Measurements from ENCODE around the gene TSPYL6. TPM values are rescaled to one million over a fixed set of nuclear protein-coding genes. Genes with fewer than 3 reads are reported as not detected.

TSPYL6 gene
- total RNA-seq, 1 donor from 2014 or later = not detected

GRCh38 chr2:54289917-54290316, 33.9 kb upstream of the TSPYL6 start:
- H3K27me3 Mint-ChIP-seq (ENCODE audit: low read depth) = peaks cover 28% of the 10 kb centered on the region
- no peak overlapping the region for H3K27ac Mint-ChIP-seq
- H3K36me3 Mint-ChIP-seq = no peaks in the 10 kb centered on the region
- H3K9me3 Mint-ChIP-seq = peaks cover 7% of the 10 kb centered on the region
- no peak for DNase-seq (ENCODE audit: low spot score in 2 of 2, unreplicated experiment in 2 of 2)
- no peak overlapping the region for H3K4me3 Mint-ChIP-seq
- H3K4me1 Mint-ChIP-seq = peaks cover 1% of the 10 kb centered on the region
- no peak for TF ChIP-seq CTCF (IDR thresholded peaks at IDR 0.05; ENCODE audit: unreplicated experiment)

- Mint-ChIP-seq H3K36me3 (no peaks in the 10 kb centered on the region), H3K4me1 (peaks cover 1% of the 10 kb centered on the region), H3K4me3 (no peak overlapping the region), H3K27me3 (ENCODE audit: low read depth) (peaks cover 28% of the 10 kb centered on the region), H3K9me3 (peaks cover 7% of the 10 kb centered on the region), H3K27ac (no peak overlapping the region)
- DNase-seq (ENCODE audit: low spot score in 2 of 2, unreplicated experiment in 2 of 2) = no peak
- TF ChIP-seq CTCF (IDR thresholded peaks at IDR 0.05; ENCODE audit: unreplicated experiment) = no peak
These were observed 31.5 kb upstream of the TSPYL6 start for GRCh38 chr2:54287532-54287931.

GRCh38 chr2:54285451-54285850, 29.4 kb upstream of the TSPYL6 start:
- Mint-ChIP-seq H3K27me3 (ENCODE audit: low read depth) (peaks cover 15% of the 10 kb centered on the region), H3K4me1 (peaks cover 1% of the 10 kb centered on the region), H3K36me3 (no peaks in the 10 kb centered on the region), H3K4me3 (no peak overlapping the region), H3K27ac (no peak overlapping the region), H3K9me3 (peaks cover 7% of the 10 kb centered on the region)
- no peak for DNase-seq (ENCODE audit: low spot score in 2 of 2, unreplicated experiment in 2 of 2)
- TF ChIP-seq CTCF (IDR thresholded peaks at IDR 0.05; ENCODE audit: unreplicated experiment) = no peak

GRCh38 chr2:54284826-54285225, 28.8 kb upstream of the TSPYL6 start:
- Mint-ChIP-seq H3K27ac (no peak overlapping the region), H3K36me3 (no peaks in the 10 kb centered on the region), H3K4me1 (no peaks in the 10 kb centered on the region), H3K9me3 (peaks cover 7% of the 10 kb centered on the region), H3K4me3 (no peak overlapping the region), H3K27me3 (ENCODE audit: low read depth) (peaks cover 12% of the 10 kb centered on the region)
- DNase-seq (ENCODE audit: low spot score in 2 of 2, unreplicated experiment in 2 of 2) = no peak
- no peak for TF ChIP-seq CTCF (IDR thresholded peaks at IDR 0.05; ENCODE audit: unreplicated experiment)

GRCh38 chr2:54279385-54279784, 23.4 kb upstream of the TSPYL6 start:
- Mint-ChIP-seq H3K27me3 (ENCODE audit: low read depth) (peaks cover 4% of the 10 kb centered on the region), H3K4me3 (no peak overlapping the region), H3K4me1 (no peaks in the 10 kb centered on the region), H3K9me3 (no peaks in the 10 kb centered on the region), H3K36me3 (no peaks in the 10 kb centered on the region), H3K27ac (no peak overlapping the region)
- DNase-seq (ENCODE audit: low spot score in 2 of 2, unreplicated experiment in 2 of 2) = no peak
- no peak for TF ChIP-seq CTCF (IDR thresholded peaks at IDR 0.05; ENCODE audit: unreplicated experiment)

- Mint-ChIP-seq H3K27ac (no peak overlapping the region), H3K36me3 (peaks cover 7% of the 10 kb centered on the region), H3K4me3 (no peak overlapping the region), H3K27me3 (ENCODE audit: low read depth) (peaks cover 4% of the 10 kb centered on the region), H3K9me3 (peaks cover 4% of the 10 kb centered on the region), H3K4me1 (no peaks in the 10 kb centered on the region)
- no peak for DNase-seq (ENCODE audit: low spot score in 2 of 2, unreplicated experiment in 2 of 2)
- no peak for TF ChIP-seq CTCF (IDR thresholded peaks at IDR 0.05; ENCODE audit: unreplicated experiment)
These were observed 19.5 kb upstream of the TSPYL6 start for GRCh38 chr2:54275541-54275940.

Data from mesothelial cell of epicardium (in vitro differentiated cells).